SU-DHL-6 (cell line): ENCODE measurements around the gene EIF3I.

ENCODE experiments used
- CTCF ChIP-seq: fragments of 200-600 bp; sonication (generic); IDR thresholded peaks from one replicate; pipeline ENCODE4 v1.5.1; 2017; ENCODE audit warnings: antibody characterized with exemption, mild to moderate bottlenecking, low read length, moderate library complexity; ENCODE audit not compliant: insufficient read depth, poor library complexity, severe bottlenecking
- EZH2phosphoT487 ChIP-seq: fragments of 200-600 bp; sonication (generic), shearing (Covaris generic); conservative IDR thresholded peaks from 2 replicates; pipeline ENCODE4 v1.6.1; 2018; ENCODE audit warnings: mild to moderate bottlenecking, antibody characterized with exemption, low read length, moderate library complexity, mixed read lengths

GRCh38 chr1:32223683-32224082, 1.5 kb downstream of the EIF3I start:
- no peak for TF ChIP-seq CTCF
- TF ChIP-seq EZH2phosphoT487, result no peak
